OCI-LY7 (cell line): ENCODE results near the gene HOXA7. TPM values are rescaled to one million over a fixed set of nuclear protein-coding genes. Genes with fewer than 3 reads are reported as not detected.
A peak's percentile ranks its signal among the peaks of the same experiment; 100 is the strongest.

Source experiments
- BruUV-seq: library from RNA; stranded (reverse); fragments of 400-500 nt; replicated peaks from 2 replicates; lab custom pipeline; 2021; lab: Mats Ljungman, UMichigan
- CTCF ChIA-PET: fragments of 300-600 bp; sonication (Branson Sonifier 250); formaldehyde crosslinking; loops from one replicate; lab custom pipeline; 2022; ENCODE audit warnings: antibody characterized with exemption; ENCODE audit not compliant: unreplicated experiment; lab: Charles Lee
- POLR2A ChIA-PET: fragments of 300-600 bp; sonication (Branson Sonifier 250); formaldehyde crosslinking; loops from one replicate; lab custom pipeline; 2022; ENCODE audit warnings: antibody characterized with exemption; lab: Charles Lee
- DNase-seq: peaks from one replicate; pipeline ENCODE4 v3.0.0-alpha.2; 2015; ENCODE audit warnings: low spot score
- H2AFZ ChIP-seq: fragments of 200-600 bp; sonication (generic), shearing (Covaris generic); 2 replicates; pipeline ENCODE4 v1.6.1; 2014; ENCODE audit warnings: mild to moderate bottlenecking, antibody characterized with exemption, low read length, moderate library complexity
- H3K27ac ChIP-seq: fragments of 200-600 bp; sonication (generic); 2 replicates; pipeline ENCODE4 v1.5.1; 2014; ENCODE audit warnings: mixed run types, low read depth, mild to moderate bottlenecking, moderate library complexity, low read length, inconsistent platforms; ENCODE audit not compliant: poor library complexity, severe bottlenecking
- H3K36me3 ChIP-seq: fragments of 200-600 bp; sonication (generic); 2 replicates; pipeline ENCODE4 v1.6.1; 2014; ENCODE audit warnings: mild to moderate bottlenecking, antibody characterized with exemption, low read length, moderate library complexity, mixed read lengths; ENCODE audit not compliant: insufficient read depth
- H3K4me1 ChIP-seq: fragments of 200-600 bp; sonication (generic); 2 replicates; pipeline ENCODE4 v1.5.1; 2014; ENCODE audit warnings: mild to moderate bottlenecking, low read length; ENCODE audit not compliant: insufficient read depth, poor library complexity, severe bottlenecking
- H3K4me2 ChIP-seq: fragments of 200-600 bp; sonication (generic); 2 replicates; pipeline ENCODE4 v1.6.1; 2014; ENCODE audit warnings: mild to moderate bottlenecking, low read length
- H3K4me3 ChIP-seq: fragments of 200-600 bp; sonication (generic); 2 replicates; pipeline ENCODE4 v1.5.1; 2014; ENCODE audit warnings: mild to moderate bottlenecking, low read depth, low read length; ENCODE audit not compliant: poor library complexity, severe bottlenecking
- H3K79me2 ChIP-seq: fragments of 200-600 bp; sonication (generic); 2 replicates; pipeline ENCODE4 v1.6.1; 2016; ENCODE audit warnings: low read depth, mild to moderate bottlenecking, low read length, moderate library complexity, mixed read lengths; ENCODE audit not compliant: insufficient read depth
- H3K9me2 ChIP-seq: fragments of 200-600 bp; sonication (generic); 2 replicates; pipeline ENCODE4 v1.6.1; 2016; ENCODE audit warnings: mild to moderate bottlenecking, low read length, mixed read lengths; ENCODE audit not compliant: insufficient read depth
- H3K9me3 ChIP-seq: fragments of 200-600 bp; sonication (generic); 2 replicates; pipeline ENCODE4 v1.6.1; 2014; ENCODE audit warnings: mild to moderate bottlenecking, mixed run types, low read length, mixed read lengths
- H4K20me1 ChIP-seq: fragments of 200-600 bp; sonication (generic); 2 replicates; pipeline ENCODE4 v1.6.1; 2014; ENCODE audit warnings: mild to moderate bottlenecking, antibody characterized with exemption, low read length, moderate library complexity, mixed read lengths; ENCODE audit not compliant: insufficient read depth
- EZH2phosphoT487 ChIP-seq: fragments of 200-600 bp; sonication (generic); IDR thresholded peaks from 2 replicates; pipeline ENCODE4 v1.6.1; 2018; ENCODE audit warnings: low read depth, borderline replicate concordance, mild to moderate bottlenecking, mixed run types, antibody characterized with exemption, low read length, moderate library complexity, mixed read lengths
- intact Hi-C: fragments of 100-400 bp; cut with micrococcal nuclease; formaldehyde crosslinking; loops from one replicate; pipeline ENCODE4 v1.10.0; 2022; ENCODE audit not compliant: unreplicated experiment
- total RNA-seq, 2 experiments: library from RNA; depleted of rRNA in 1 of 2; stranded (reverse); fragments of >200 nt in 1 of 2; shearing (Covaris generic) in 1 of 2; gene quantifications; 2 replicates each; pipeline ENCODE4 v1.2.3, GENCODE V29; 2014 to 2022
- TF ChIP-seq, protein P1 (sequence below): fragments of 200-600 bp; sonication (generic); conservative IDR thresholded peaks from 2 replicates; pipeline ENCODE4 v1.5.1; 2014; ENCODE audit warnings: mild to moderate bottlenecking, antibody characterized with exemption, low read length, moderate library complexity, mixed read lengths

The HOXA7 gene
- total RNA-seq, 2 experiments from 2014 or later, result 1.2 to 6.0 TPM

DNA sequence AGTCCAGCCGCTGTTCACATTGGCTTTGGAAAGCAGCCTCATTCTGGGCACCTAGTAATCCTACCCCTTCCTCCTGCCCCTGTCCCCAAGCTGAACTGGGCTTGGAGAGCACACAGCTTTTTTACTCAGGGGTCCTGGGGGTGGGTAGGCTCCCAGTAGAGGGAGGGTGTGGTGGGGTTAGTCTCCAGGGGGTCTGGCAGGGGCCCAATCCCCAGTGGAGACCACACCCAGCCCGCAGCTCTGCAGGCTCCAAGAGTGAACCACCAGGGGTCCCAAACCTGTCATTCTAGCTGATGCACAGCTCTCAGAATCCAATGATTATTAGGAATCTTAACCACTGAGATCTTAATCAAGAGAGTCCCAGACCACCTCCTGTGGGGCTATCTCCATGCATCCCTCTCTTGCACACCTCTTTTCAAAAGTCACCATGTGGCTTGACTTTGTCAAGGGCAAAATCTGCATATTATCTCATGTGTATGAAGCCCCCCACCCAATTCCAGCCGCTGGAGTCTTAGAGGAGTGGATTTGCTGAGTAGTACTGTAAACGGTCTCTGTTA is 25.9 kb upstream of the HOXA7 start:
- H3K9me3 ChIP-seq, result no peaks in the 10 kb centered on the region
- H3K36me3 ChIP-seq, result no peaks in the 10 kb centered on the region
- no peak overlapping the region for H3K4me2 ChIP-seq
- no peak overlapping the region for H3K4me3 ChIP-seq
- no peaks in the 10 kb centered on the region for H3K4me1 ChIP-seq
- no peaks in the 10 kb centered on the region for H3K79me2 ChIP-seq
- no peak for TF ChIP-seq EZH2phosphoT487
- TF ChIP-seq, protein P1, sequence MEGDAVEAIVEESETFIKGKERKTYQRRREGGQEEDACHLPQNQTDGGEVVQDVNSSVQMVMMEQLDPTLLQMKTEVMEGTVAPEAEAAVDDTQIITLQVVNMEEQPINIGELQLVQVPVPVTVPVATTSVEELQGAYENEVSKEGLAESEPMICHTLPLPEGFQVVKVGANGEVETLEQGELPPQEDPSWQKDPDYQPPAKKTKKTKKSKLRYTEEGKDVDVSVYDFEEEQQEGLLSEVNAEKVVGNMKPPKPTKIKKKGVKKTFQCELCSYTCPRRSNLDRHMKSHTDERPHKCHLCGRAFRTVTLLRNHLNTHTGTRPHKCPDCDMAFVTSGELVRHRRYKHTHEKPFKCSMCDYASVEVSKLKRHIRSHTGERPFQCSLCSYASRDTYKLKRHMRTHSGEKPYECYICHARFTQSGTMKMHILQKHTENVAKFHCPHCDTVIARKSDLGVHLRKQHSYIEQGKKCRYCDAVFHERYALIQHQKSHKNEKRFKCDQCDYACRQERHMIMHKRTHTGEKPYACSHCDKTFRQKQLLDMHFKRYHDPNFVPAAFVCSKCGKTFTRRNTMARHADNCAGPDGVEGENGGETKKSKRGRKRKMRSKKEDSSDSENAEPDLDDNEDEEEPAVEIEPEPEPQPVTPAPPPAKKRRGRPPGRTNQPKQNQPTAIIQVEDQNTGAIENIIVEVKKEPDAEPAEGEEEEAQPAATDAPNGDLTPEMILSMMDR, result no peak
- intact Hi-C loops, result no loop called here
- CTCF ChIA-PET, result interaction anchor here (0.6 kb wide), 1 partner anchor 770 kb away, joined by 3 read pairs; no protein-coding TSS in a partner anchor
- H4K20me1 ChIP-seq, result no peaks in the 10 kb centered on the region
- no peak overlapping the region for H3K27ac ChIP-seq
- BruUV-seq, result no TSS peak
- no peak for DNase-seq
- no peaks in the 10 kb centered on the region for H3K9me2 ChIP-seq
- POLR2A ChIA-PET, result no interaction called here
- H2AFZ ChIP-seq, result no peak overlapping the region

- no peaks in the 10 kb centered on the region for H3K9me3 ChIP-seq
Measured at GRCh38 chr7:27181795-27182275, 25.4 kb upstream of the HOXA7 start.

GRCh38 chr7:27180431-27181420 is 24.3 kb upstream of the HOXA7 start:
- Histone ChIP-seq H3K4me3 (no peak overlapping the region), H3K79me2 (no peaks in the 10 kb centered on the region), H3K4me1 (no peaks in the 10 kb centered on the region), H3K4me2 (peak overlapping the region; percentile 69; the same call in 1 of the 2 replicates), H3K9me2 (no peaks in the 10 kb centered on the region), H3K27ac (no peak overlapping the region), H3K9me3 (no peaks in the 10 kb centered on the region), H2AFZ (no peak overlapping the region), H3K36me3 (no peaks in the 10 kb centered on the region), H4K20me1 (no peaks in the 10 kb centered on the region)
- POLR2A ChIA-PET, result no interaction called here
- TF ChIP-seq, protein P1, result no peak
- TF ChIP-seq EZH2phosphoT487, result no peak
- no TSS peak for BruUV-seq
- intact Hi-C loops, result no loop called here
- DNase-seq, result no peak
- CTCF ChIA-PET, result no interaction called here

More at GRCh38 chr7:27181795-27182275, 25.4 kb upstream of the HOXA7 start:
- no peaks in the 10 kb centered on the region for H3K36me3 ChIP-seq
- no peaks in the 10 kb centered on the region for H3K4me1 ChIP-seq
- H3K79me2 ChIP-seq, result no peaks in the 10 kb centered on the region
- no peak for DNase-seq
- no peak for TF ChIP-seq EZH2phosphoT487
- intact Hi-C loops, result no loop called here
- H3K9me2 ChIP-seq, result no peaks in the 10 kb centered on the region
- ChIA-PET CTCF (interaction anchor here (0.6 kb wide), 1 partner anchor 769 kb away, joined by 3 read pairs; no protein-coding TSS in a partner anchor), POLR2A (no interaction called here)
- no peak overlapping the region for H2AFZ ChIP-seq
- H4K20me1 ChIP-seq, result no peaks in the 10 kb centered on the region
- H3K4me2 ChIP-seq, result no peak overlapping the region
- H3K27ac ChIP-seq, result no peak overlapping the region
- no peak overlapping the region for H3K4me3 ChIP-seq
- BruUV-seq, result no TSS peak
